ENCODE data around the gene SRC.

Gene SRC

GRCh38 chr20:37426106-37426505, 80.2 kb downstream of the SRC start:
- no peak for DNase-seq (ENCODE audit: low read depth, low spot score)

- no peak for DNase-seq (ENCODE audit: low read depth, low spot score)
Measured at GRCh38 chr20:37426978-37427377, 81.0 kb downstream of the SRC start.

GRCh38 chr20:37430044-37430443, 84.1 kb downstream of the SRC start:
- no peak for DNase-seq (ENCODE audit: low read depth, low spot score)

GRCh38 chr20:37430778-37431460, 85.0 kb downstream of the SRC start:
- no peak for DNase-seq (ENCODE audit: low read depth, low spot score)

- DNase-seq (ENCODE audit: low read depth, low spot score) = no peak
Measured at GRCh38 chr20:37431786-37432185, 85.8 kb downstream of the SRC start.

- DNase-seq (ENCODE audit: low read depth, low spot score) = no peak
Measured at GRCh38 chr20:37432606-37433005, 86.7 kb downstream of the SRC start.

GRCh38 chr20:37435607-37436006, 89.7 kb downstream of the SRC start:
- DNase-seq (ENCODE audit: low read depth, low spot score) = no peak

GRCh38 chr20:37436527-37437186, 90.7 kb downstream of the SRC start:
- no peak for DNase-seq (ENCODE audit: low read depth, low spot score)

GRCh38 chr20:37437676-37438075, 91.7 kb downstream of the SRC start:
- DNase-seq (ENCODE audit: low read depth, low spot score) = no peak

- no peak for DNase-seq (ENCODE audit: low read depth, low spot score)
Measured at GRCh38 chr20:37438464-37439222, 92.7 kb downstream of the SRC start.

- no peak for DNase-seq (ENCODE audit: low read depth, low spot score)
Measured at GRCh38 chr20:37439223-37439933, 93.4 kb downstream of the SRC start.

- DNase-seq (ENCODE audit: low read depth, low spot score) = no peak
Measured at GRCh38 chr20:37441023-37441422, 95.1 kb downstream of the SRC start.

GRCh38 chr20:37442547-37442946, 96.6 kb downstream of the SRC start:
- no peak for DNase-seq (ENCODE audit: low read depth, low spot score)

GRCh38 chr20:37442986-37443385, 97.0 kb downstream of the SRC start:
- no peak for DNase-seq (ENCODE audit: low read depth, low spot score)

GRCh38 chr20:37443596-37443995, 97.7 kb downstream of the SRC start:
- DNase-seq (ENCODE audit: low read depth, low spot score) = no peak

- no peak for DNase-seq (ENCODE audit: low read depth, low spot score)
Measured at GRCh38 chr20:37445041-37445440, 99.1 kb downstream of the SRC start.

- no peak for DNase-seq (ENCODE audit: low read depth, low spot score)
Measured at GRCh38 chr20:37446286-37447032, 100.5 kb downstream of the SRC start.

- DNase-seq (ENCODE audit: low read depth, low spot score) = no peak
Measured at GRCh38 chr20:37447688-37448087, 101.7 kb downstream of the SRC start.

- no peak for DNase-seq (ENCODE audit: low read depth, low spot score)
Measured at GRCh38 chr20:37449276-37449675, 103.3 kb downstream of the SRC start.

GRCh38 chr20:37450344-37450743, 104.4 kb downstream of the SRC start:
- no peak for DNase-seq (ENCODE audit: low read depth, low spot score)

GRCh38 chr20:37451616-37452015, 105.7 kb downstream of the SRC start:
- no peak for DNase-seq (ENCODE audit: low read depth, low spot score)

Measured in astrocyte of the hippocampus (primary cell).